SK-N-SH (cell line): ENCODE data around the gene F8. TPM values are rescaled to one million over a fixed set of nuclear protein-coding genes. Genes with fewer than 3 reads are reported as not detected.

Experiments
- CTCF ChIA-PET: fragments of 300-600, 350-600 bp; formaldehyde crosslinking; extraction: SDS; loops from one replicate; lab custom pipeline; 2021; lab: Yijun Ruan, JAX
- POLR2A ChIA-PET: fragments of 350-600 bp; sonication (Branson Sonifier 250); formaldehyde crosslinking; extraction: SDS; loops from one replicate; lab custom pipeline; 2020; ENCODE audit warnings: antibody characterized with exemption, inconsistent platforms; lab: Yijun Ruan, JAX
- DNase-seq: peaks from one replicate; pipeline ENCODE4 v3.0.0; 2012
- H2AFZ ChIP-seq: fragments of 200-600 bp; sonication (generic); 2 replicates; pipeline ENCODE4 v1.8.1; 2016; ENCODE audit warnings: antibody characterized with exemption, mild to moderate bottlenecking, low read depth
- H3F3A ChIP-seq: fragments of 200-600 bp; sonication (generic); replicated peaks from 2 replicates; pipeline ENCODE3; 2016; ENCODE audit warnings: antibody characterized with exemption, mild to moderate bottlenecking; ENCODE audit not compliant: insufficient read depth
- H3K27ac ChIP-seq, 2 experiments: fragments of 200-500 bp in 1 of 2; fragments of 200-600 bp in 1 of 2; sonication (Bioruptor generic) in 1 of 2; sonication (generic), shearing (Covaris generic) in 1 of 2; 2 replicates each; pipeline versions ENCODE4 v1.5.1 to v1.6.1; 2014 to 2016; ENCODE audit warnings: low read depth in 2 of 2, inconsistent platforms in 1 of 2, low read length in 1 of 2, mild to moderate bottlenecking in 1 of 2, mixed read lengths in 1 of 2
- H3K27me3 ChIP-seq: fragments of 200-600 bp; sonication (generic), shearing (Covaris generic); 2 replicates; pipeline ENCODE4 v1.6.1; 2016; ENCODE audit warnings: mixed run types; ENCODE audit not compliant: insufficient read depth
- H3K36me3 ChIP-seq, 2 experiments: fragments of 200-500 bp in 1 of 2; fragments of 200-600 bp in 1 of 2; sonication (Bioruptor generic) in 1 of 2; sonication (generic) in 1 of 2; replicated peaks in 1 of 2; 2 replicates each; pipeline versions ENCODE3 to v1.5.1; 2014 to 2016; ENCODE audit warnings: low read length in 1 of 2, mild to moderate bottlenecking in 1 of 2; ENCODE audit not compliant: insufficient read depth in 2 of 2, control insufficient read depth in 1 of 2
- H3K4me1 ChIP-seq, 2 experiments: fragments of 200-500 bp in 1 of 2; fragments of 200-600 bp in 1 of 2; sonication (Bioruptor generic) in 1 of 2; sonication (generic), shearing (Covaris generic) in 1 of 2; 2 replicates each; pipeline versions ENCODE4 v1.5.1 to v1.6.1; 2014 to 2016; ENCODE audit warnings: low read depth in 1 of 2, low read length in 1 of 2, mixed run types in 1 of 2; ENCODE audit not compliant: insufficient read depth in 2 of 2, control insufficient read depth in 1 of 2
- H3K4me2 ChIP-seq: fragments of 200-600 bp; sonication (generic), shearing (Covaris generic); 2 replicates; pipeline ENCODE4 v1.6.1; 2017; ENCODE audit warnings: mixed run types
- H3K4me3 ChIP-seq, 2 experiments: fragments of 200-500 bp in 1 of 2; fragments of 200-600 bp in 1 of 2; sonication (Bioruptor generic) in 1 of 2; sonication (generic), shearing (Covaris generic) in 1 of 2; 2 replicates each; pipeline versions ENCODE4 v1.5.1 to v1.8.1; 2014 to 2016; ENCODE audit warnings: low read depth in 2 of 2, inconsistent platforms in 1 of 2, low read length in 1 of 2, mild to moderate bottlenecking in 1 of 2, mixed read lengths in 1 of 2, moderate library complexity in 1 of 2
- H3K79me2 ChIP-seq: fragments of 200-600 bp; sonication (generic); 2 replicates; pipeline ENCODE4 v1.8.1; 2017; ENCODE audit warnings: mild to moderate bottlenecking; ENCODE audit not compliant: insufficient read depth
- H3K9ac ChIP-seq: fragments of 200-600 bp; sonication (generic); 2 replicates; pipeline ENCODE4 v1.6.1; 2017; ENCODE audit warnings: mixed run types
- H3K9me2 ChIP-seq: fragments of 200-600 bp; sonication (generic); 2 replicates; pipeline ENCODE4 v1.6.1; 2017; ENCODE audit warnings: mixed run types
- H3K9me3 ChIP-seq: fragments of 200-600 bp; sonication (generic); 2 replicates; pipeline ENCODE4 v1.6.1; 2017; ENCODE audit warnings: mixed run types, mild to moderate bottlenecking, moderate library complexity
- H4K20me1 ChIP-seq: fragments of 200-600 bp; sonication (generic); 2 replicates; pipeline ENCODE4 v1.6.1; 2017; ENCODE audit warnings: mild to moderate bottlenecking, mixed run types; ENCODE audit not compliant: insufficient read depth
- EZH2phosphoT487 ChIP-seq: fragments of 200-600 bp; sonication (generic); IDR thresholded peaks from 2 replicates; pipeline ENCODE4 v1.6.1; 2017; ENCODE audit warnings: low read depth, mixed run types, mild to moderate bottlenecking, antibody characterized with exemption, moderate library complexity, borderline replicate concordance
- FOSL2 ChIP-seq: IDR thresholded peaks from 2 replicates; pipeline ENCODE4 v1.4.0; 2012; ENCODE audit warnings: low read depth, mild to moderate bottlenecking, moderate library complexity, borderline replicate concordance
- FOXJ3 ChIP-seq: sonication (generic); formaldehyde crosslinking; IDR thresholded peaks from 2 replicates; pipeline ENCODE4 v1.5.1; 2020; ENCODE audit warnings: mild to moderate bottlenecking, missing genetic modification reagents
- FOXM1 ChIP-seq: IDR thresholded peaks from 2 replicates; pipeline ENCODE4 v1.4.0; 2012; ENCODE audit warnings: low read depth, mild to moderate bottlenecking
- GATA2 ChIP-seq: sonication (generic); formaldehyde crosslinking; IDR thresholded peaks from 2 replicates; pipeline ENCODE4 v1.5.0; 2020; ENCODE audit warnings: mild to moderate bottlenecking, missing genetic modification reagents
- JUND ChIP-seq: IDR thresholded peaks from 2 replicates; pipeline ENCODE4 v1.4.0; 2012
- MEF2A ChIP-seq: IDR thresholded peaks from 2 replicates; pipeline ENCODE4 v1.4.0; 2012; ENCODE audit warnings: low read depth, borderline replicate concordance
- NFIC ChIP-seq: IDR thresholded peaks from 2 replicates; pipeline ENCODE4 v1.4.0; 2012; ENCODE audit warnings: borderline replicate concordance
- REST ChIP-seq: IDR thresholded peaks from 2 replicates; pipeline ENCODE4 v1.6.1; 2012; ENCODE audit warnings: mild to moderate bottlenecking, low read depth, low read length, moderate library complexity
- SIN3A ChIP-seq: IDR thresholded peaks from 2 replicates; pipeline ENCODE4 v1.6.1; 2012; ENCODE audit warnings: low read depth, mild to moderate bottlenecking, low read length, moderate library complexity, borderline replicate concordance
- SMC3 ChIP-seq: IDR thresholded peaks from 2 replicates; pipeline ENCODE4 v1.6.1; 2012; ENCODE audit warnings: low read depth, low read length, improper control_type of control experiment
- TEAD4 ChIP-seq: IDR thresholded peaks from 2 replicates; pipeline ENCODE4 v1.4.0; 2012; ENCODE audit warnings: mild to moderate bottlenecking, borderline replicate concordance; ENCODE audit not compliant: insufficient read depth
- WGBS: methylation state at CpG from one replicate; pipeline ENCODE4 v1.1.6; 2017; ENCODE audit warnings: low lambda C conversion rate; 5-methylcytosine and 5-hydroxymethylcytosine counted together
- polyA plus RNA-seq, 3 experiments: library from polyadenylated mRNA; depleted of rRNA; stranded (reverse); fragments of >200 nt; gene quantifications; 2 replicates each; pipeline ENCODE4 v1.2.3, GENCODE V29; 2012
- TF ChIP-seq, protein P1 (sequence below): IDR thresholded peaks from 2 replicates; pipeline ENCODE4 v1.4.0; 2012; ENCODE audit warnings: low read depth, borderline replicate concordance

Gene F8
- polyA plus RNA-seq, 1 of the 3 experiments (the other 2 are of a cell fraction), result 2.5 TPM

DNA sequence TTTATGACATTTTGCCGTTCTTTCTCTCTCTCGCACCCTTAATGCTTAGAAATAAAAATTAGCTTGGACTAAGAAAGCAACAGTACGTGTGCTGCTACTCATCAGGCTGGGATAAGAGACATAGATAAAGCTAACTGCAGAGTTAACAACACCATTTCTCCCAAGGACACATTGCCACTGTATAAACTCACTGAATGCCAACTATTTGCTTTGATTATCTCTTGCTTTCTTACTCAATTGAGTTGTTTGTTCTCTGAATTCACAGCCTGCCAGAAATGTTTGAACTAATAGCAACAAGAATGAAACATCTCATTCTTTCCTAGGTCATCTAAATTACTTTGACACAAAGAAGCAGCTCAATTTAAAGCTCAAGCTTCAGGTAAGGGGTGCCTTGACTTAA is 34.6 kb downstream of the F8 start:
- Histone ChIP-seq H3K27me3 (no peaks in the 10 kb centered on the region), H3F3A (no peaks in the 10 kb centered on the region), H3K79me2 (no peaks in the 10 kb centered on the region), H3K9ac (no peak overlapping the region), H3K9me2 (no peaks in the 10 kb centered on the region), H4K20me1 (no peaks in the 10 kb centered on the region), H2AFZ (no peak overlapping the region), H3K9me3 (0 out of 2 replicates have a peak, but pooled peaks cover 1% of the 10 kb centered on the region), H3K4me1 (no peaks in the 10 kb centered on the region), H3K36me3 (no peaks in the 10 kb centered on the region), H3K27ac (no peak overlapping the region), H3K4me2 (no peak overlapping the region), H3K4me3 (no peak overlapping the region)
- POLR2A ChIA-PET, result no interaction called here
- no peak for TF ChIP-seq REST
- no peak for TF ChIP-seq SMC3
- TF ChIP-seq SIN3A, result no peak
- TF ChIP-seq FOXJ3 (CRISPR knock-in tag), result no peak
- no peak for TF ChIP-seq FOSL2
- no peak for TF ChIP-seq TEAD4
- TF ChIP-seq, protein P1, sequence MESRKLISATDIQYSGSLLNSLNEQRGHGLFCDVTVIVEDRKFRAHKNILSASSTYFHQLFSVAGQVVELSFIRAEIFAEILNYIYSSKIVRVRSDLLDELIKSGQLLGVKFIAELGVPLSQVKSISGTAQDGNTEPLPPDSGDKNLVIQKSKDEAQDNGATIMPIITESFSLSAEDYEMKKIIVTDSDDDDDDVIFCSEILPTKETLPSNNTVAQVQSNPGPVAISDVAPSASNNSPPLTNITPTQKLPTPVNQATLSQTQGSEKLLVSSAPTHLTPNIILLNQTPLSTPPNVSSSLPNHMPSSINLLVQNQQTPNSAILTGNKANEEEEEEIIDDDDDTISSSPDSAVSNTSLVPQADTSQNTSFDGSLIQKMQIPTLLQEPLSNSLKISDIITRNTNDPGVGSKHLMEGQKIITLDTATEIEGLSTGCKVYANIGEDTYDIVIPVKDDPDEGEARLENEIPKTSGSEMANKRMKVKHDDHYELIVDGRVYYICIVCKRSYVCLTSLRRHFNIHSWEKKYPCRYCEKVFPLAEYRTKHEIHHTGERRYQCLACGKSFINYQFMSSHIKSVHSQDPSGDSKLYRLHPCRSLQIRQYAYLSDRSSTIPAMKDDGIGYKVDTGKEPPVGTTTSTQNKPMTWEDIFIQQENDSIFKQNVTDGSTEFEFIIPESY, result no peak
- no peak for TF ChIP-seq FOXM1
- TF ChIP-seq NFIC, result no peak
- no peak for TF ChIP-seq MEF2A
- no peak for TF ChIP-seq EZH2phosphoT487
- no peak for TF ChIP-seq JUND
- no peak for TF ChIP-seq GATA2 (CRISPR knock-in tag)
- WGBS, result 50% methylated on average over 3 of the region's 3 CpGs
- no peak for DNase-seq
- CTCF ChIA-PET, result interaction anchor here (1.4 to 2.5 kb wide), 5 partner anchors 45 to 71 kb away, joined by 3 to 10 read pairs (median 6); no protein-coding TSS in a partner anchor
